Liver (tissue), 9 donors: ENCODE results near the gene ADGRD1. TPM values are rescaled to one million over a fixed set of nuclear protein-coding genes. Genes with fewer than 3 reads are reported as not detected.

ENCODE experiments used
- DNase-seq: peaks from one replicate; pipeline ENCODE4 v3.0.0-alpha.2; 2017; ENCODE audit warnings: low spot score
- H3K27ac ChIP-seq, 2 donors: one replicate each; pipeline ENCODE4 v1.7.0; 2013; ENCODE audit warnings: inconsistent platforms in 2 of 2, low read length in 2 of 2, control low read depth in 1 of 2, low read depth in 1 of 2, mild to moderate bottlenecking in 1 of 2
- H3K27me3 ChIP-seq, 4 donors: one replicate each; pipeline versions ENCODE4 v1.6.1 to v1.7.0; 2013; ENCODE audit warnings: low read length in 3 of 4, inconsistent platforms in 1 of 4, mild to moderate bottlenecking in 1 of 4, moderate library complexity in 1 of 4; ENCODE audit not compliant: control insufficient read depth in 4 of 4, insufficient read depth in 4 of 4
- H3K36me3 ChIP-seq, 4 donors: one replicate each; pipeline versions ENCODE4 v1.6.1 to v1.7.0; 2013; ENCODE audit warnings: low read length in 3 of 4, mild to moderate bottlenecking in 3 of 4, low read depth in 1 of 4, moderate library complexity in 1 of 4; ENCODE audit not compliant: control insufficient read depth in 4 of 4, insufficient read depth in 3 of 4
- H3K4me1 ChIP-seq, 4 donors: one replicate each; pipeline versions ENCODE4 v1.6.1 to v1.7.0; 2013; ENCODE audit warnings: low read length in 3 of 4, mild to moderate bottlenecking in 3 of 4, moderate library complexity in 1 of 4; ENCODE audit not compliant: control insufficient read depth in 4 of 4, insufficient read depth in 4 of 4
- H3K4me3 ChIP-seq, 3 donors: one replicate each; pipeline versions ENCODE4 v1.6.1 to v1.7.0; 2013; ENCODE audit warnings: low read length in 3 of 3, control low read depth in 1 of 3, low read depth in 1 of 3, mild to moderate bottlenecking in 1 of 3
- H3K9ac ChIP-seq, 2 donors: one replicate each; pipeline ENCODE4 v1.7.0; 2013; ENCODE audit warnings: low read length in 2 of 2, mild to moderate bottlenecking in 2 of 2, moderate library complexity in 2 of 2, control low read depth in 1 of 2, low read depth in 1 of 2
- H3K9me3 ChIP-seq, 4 donors: one replicate each; pipeline versions ENCODE4 v1.6.1 to v1.7.0; 2013; ENCODE audit warnings: low read length in 3 of 4; ENCODE audit not compliant: control insufficient read depth in 4 of 4
- CTCF ChIP-seq: fragments of 150-350 bp; IDR thresholded peaks from 2 replicates; pipeline ENCODE4 v1.5.1; 2017; ENCODE audit warnings: improper control_type of control experiment, low read depth, low read length; ENCODE audit not compliant: missing input control
- EGR1 ChIP-seq, 2 donors: IDR thresholded peaks; 2 replicates each; pipeline ENCODE4 v1.6.1; 2016 to 2018; ENCODE audit warnings: antibody characterized with exemption in 2 of 2, low read depth in 2 of 2
- FOXA1 ChIP-seq: IDR thresholded peaks from 2 replicates; pipeline ENCODE4 v1.6.1; 2016; ENCODE audit warnings: antibody characterized with exemption
- FOXA2 ChIP-seq: IDR thresholded peaks from 2 replicates; pipeline ENCODE4 v1.6.1; 2016; ENCODE audit warnings: antibody characterized with exemption
- GABPA ChIP-seq, 2 donors: IDR thresholded peaks in 1 of 2; conservative IDR thresholded peaks in 1 of 2; 2 replicates each; pipeline ENCODE4 v1.6.1; 2016; ENCODE audit warnings: antibody characterized with exemption in 2 of 2, mild to moderate bottlenecking in 1 of 2, moderate library complexity in 1 of 2
- HNF4A ChIP-seq, 2 donors: conservative IDR thresholded peaks; 2 replicates each; pipeline ENCODE4 v1.6.1; 2016; ENCODE audit warnings: antibody characterized with exemption in 2 of 2, mild to moderate bottlenecking in 2 of 2
- HNF4G ChIP-seq: IDR thresholded peaks from 2 replicates; pipeline ENCODE4 v1.6.1; 2016; ENCODE audit warnings: antibody characterized with exemption
- JUND ChIP-seq, 2 donors: IDR thresholded peaks; 2 replicates each; pipeline ENCODE4 v1.6.1; 2016; ENCODE audit warnings: antibody characterized with exemption in 2 of 2
- MAX ChIP-seq: IDR thresholded peaks from 2 replicates; pipeline ENCODE4 v1.6.1; 2016; ENCODE audit warnings: antibody characterized with exemption
- NR2F2 ChIP-seq: IDR thresholded peaks from 2 replicates; pipeline ENCODE4 v1.6.1; 2016; ENCODE audit warnings: antibody characterized with exemption
- RAD21 ChIP-seq, 2 donors: IDR thresholded peaks; 2 replicates each; pipeline ENCODE4 v1.6.1; 2016; ENCODE audit warnings: antibody characterized with exemption in 2 of 2, mild to moderate bottlenecking in 2 of 2
- RXRA ChIP-seq, 2 donors: IDR thresholded peaks; 2 replicates each; pipeline ENCODE4 v1.6.1; 2017 to 2018; ENCODE audit warnings: antibody characterized with exemption in 2 of 2, mild to moderate bottlenecking in 1 of 2
- SP1 ChIP-seq: IDR thresholded peaks from 2 replicates; pipeline ENCODE4 v1.6.1; 2018; ENCODE audit warnings: antibody characterized with exemption, mild to moderate bottlenecking
- TAF1 ChIP-seq: conservative IDR thresholded peaks from 2 replicates; pipeline ENCODE4 v1.6.1; 2016; ENCODE audit warnings: antibody characterized with exemption, mild to moderate bottlenecking
- YY1 ChIP-seq: IDR thresholded peaks from 2 replicates; pipeline ENCODE4 v1.6.1; 2016; ENCODE audit warnings: antibody characterized with exemption, mild to moderate bottlenecking
- WGBS: extraction: QIAGEN DNeasy Blood & Tissue Kit; methylation state at CpG from one replicate; pipeline ENCODE4 v1.1.7; 2013; 5-methylcytosine and 5-hydroxymethylcytosine counted together
- polyA plus RNA-seq, 2 donors: library from polyadenylated mRNA; stranded (reverse) in 1 of 2; unstranded in 1 of 2; fragments of 200-250 nt in 1 of 2; fragments of >200 nt in 1 of 2; fragmentation: Nextera tagmentation in 1 of 2; extraction: Ambion mirVana in 1 of 2; gene quantifications; one replicate each; pipeline versions ENCODE4 v1.2.1 to v1.2.3, GENCODE V29; 2013 to 2015
- total RNA-seq, 2 donors: library from RNA; depleted of rRNA; stranded (reverse); fragments of >200 nt; gene quantifications; one replicate each; pipeline ENCODE4 v1.2.3, GENCODE V29; 2014
- TF ChIP-seq, protein P1 (sequence below): IDR thresholded peaks from 2 replicates; pipeline ENCODE4 v1.6.1; 2016; ENCODE audit warnings: antibody characterized with exemption
- donor health status: healthy.
- donor health status: healthy.
- donor health status: healthy.
- donor health status: healthy.
- donor health status: healthy.

The ADGRD1 gene
- total and polyA plus RNA-seq, 4 donors, result 2.7 to 7.1 (median 4.6) TPM

GRCh38 chr12:130919086-130919485 lies 34.6 kb upstream of the ADGRD1 start:
- H3K27ac ChIP-seq, result no peak overlapping the region
- no peak for DNase-seq
- H3K9ac ChIP-seq, result no peak overlapping the region
- 45% methylated on average over 1 of the region's 1 CpG for WGBS
- peaks cover 0 to 2% (median under 1%) of the 10 kb centered on the region in 4 donors for H3K9me3 ChIP-seq
- H3K27me3 ChIP-seq, result peaks cover 0 to 4% (median 0%) of the 10 kb centered on the region in 4 donors
- TF ChIP-seq GABPA (IDR thresholded peaks at IDR 0.05 in 1 of 2, conservative IDR thresholded peaks at IDR 0.05 in 1 of 2), result no peak
- TF ChIP-seq TAF1, result no peak
- TF ChIP-seq SP1, result no peak
- no peak for TF ChIP-seq EGR1 (IDR thresholded peaks at IDR 0.05; ENCODE audit: low read depth in 2 of 2)
- TF ChIP-seq CTCF, result no peak
- no peak for TF ChIP-seq FOXA2
- TF ChIP-seq MAX, result no peak
- TF ChIP-seq, protein P1, sequence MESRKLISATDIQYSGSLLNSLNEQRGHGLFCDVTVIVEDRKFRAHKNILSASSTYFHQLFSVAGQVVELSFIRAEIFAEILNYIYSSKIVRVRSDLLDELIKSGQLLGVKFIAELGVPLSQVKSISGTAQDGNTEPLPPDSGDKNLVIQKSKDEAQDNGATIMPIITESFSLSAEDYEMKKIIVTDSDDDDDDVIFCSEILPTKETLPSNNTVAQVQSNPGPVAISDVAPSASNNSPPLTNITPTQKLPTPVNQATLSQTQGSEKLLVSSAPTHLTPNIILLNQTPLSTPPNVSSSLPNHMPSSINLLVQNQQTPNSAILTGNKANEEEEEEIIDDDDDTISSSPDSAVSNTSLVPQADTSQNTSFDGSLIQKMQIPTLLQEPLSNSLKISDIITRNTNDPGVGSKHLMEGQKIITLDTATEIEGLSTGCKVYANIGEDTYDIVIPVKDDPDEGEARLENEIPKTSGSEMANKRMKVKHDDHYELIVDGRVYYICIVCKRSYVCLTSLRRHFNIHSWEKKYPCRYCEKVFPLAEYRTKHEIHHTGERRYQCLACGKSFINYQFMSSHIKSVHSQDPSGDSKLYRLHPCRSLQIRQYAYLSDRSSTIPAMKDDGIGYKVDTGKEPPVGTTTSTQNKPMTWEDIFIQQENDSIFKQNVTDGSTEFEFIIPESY, result no peak
- H3K36me3 ChIP-seq, result no peaks in the 10 kb centered on the region
- no peaks in the 10 kb centered on the region for H3K4me1 ChIP-seq
- no peak overlapping the region for H3K4me3 ChIP-seq

GRCh38 chr12:130920119-130920703 lies 33.5 kb upstream of the ADGRD1 start:
- Histone ChIP-seq H3K9me3 (peaks cover 0 to 2% (median under 1%) of the 10 kb centered on the region in 4 donors), H3K36me3 (no peaks in the 10 kb centered on the region), H3K4me3 (no peak overlapping the region), H3K27me3 (peaks cover 0 to 4% (median 0%) of the 10 kb centered on the region in 4 donors), H3K4me1 (no peaks in the 10 kb centered on the region), H3K9ac (no peak overlapping the region), H3K27ac (no peak overlapping the region)
- WGBS, result 85% methylated on average over 15 of the region's 15 CpGs
- no peak for DNase-seq
- TF ChIP-seq HNF4A (conservative IDR thresholded peaks at IDR 0.05) (no peak), GABPA (IDR thresholded peaks at IDR 0.05 in 1 of 2, conservative IDR thresholded peaks at IDR 0.05 in 1 of 2) (no peak), RAD21 (IDR thresholded peaks at IDR 0.05) (no peak), EGR1 (IDR thresholded peaks at IDR 0.05; ENCODE audit: low read depth in 2 of 2) (no peak), MAX (no peak), TAF1 (no peak), JUND (IDR thresholded peaks at IDR 0.05) (no peak), FOXA1 (no peak), YY1 (no peak), SP1 (no peak), CTCF (no peak), HNF4G (no peak), FOXA2 (no peak), NR2F2 (no peak), RXRA (IDR thresholded peaks at IDR 0.05) (no peak)
- TF ChIP-seq, protein P1, result no peak
